ENCODE results near the gene SMYD4.

GRCh38 chr17:1834380-1835149 lies 4.9 kb upstream of the SMYD4 start:
- TF ChIP-seq CTCF (IDR thresholded peaks at IDR 0.05) (no peak), EP300 (IDR thresholded peaks at IDR 0.05) (no peak), POLR2A (IDR thresholded peaks at IDR 0.05) (no peak)

All from tibial nerve (tissue), 4 donors.